Keratinocyte (primary cell): ENCODE measurements around the gene EVPLL.
"Not testable (repeated sequence)": the region's sequence is repeated elsewhere in the genome, so short reads cannot be mapped to it uniquely, and the experiment has no call there.

ENCODE experiments used
- CTCF ChIP-seq, 3 experiments: IDR thresholded peaks in 1 of 3; conservative IDR thresholded peaks in 1 of 3; optimal IDR thresholded peaks in 1 of 3; 2 replicates in 2 of 3; 3 replicates in 1 of 3; pipeline versions ENCODE3 to v1.5.1; 2011; ENCODE audit warnings: low read length in 3 of 3, mild to moderate bottlenecking in 3 of 3, moderate library complexity in 2 of 3, control low read depth in 1 of 3, inconsistent platforms in 1 of 3; ENCODE audit not compliant: insufficient read depth in 2 of 3; ENCODE audit errors: extremely low read depth in 1 of 3
- EZH2 ChIP-seq: IDR thresholded peaks from one replicate; pipeline ENCODE4 v1.6.1; 2012; ENCODE audit warnings: inconsistent platforms, mild to moderate bottlenecking, low read length, moderate library complexity

GRCh38 chr17:18408906-18409305 lies 31.3 kb downstream of the EVPLL start:
- TF ChIP-seq CTCF (optimal IDR thresholded peaks at IDR 0.05 in 1 of 3, IDR thresholded peaks at IDR 0.05 in 1 of 3, conservative IDR thresholded peaks at IDR 0.05 in 1 of 3; ENCODE audit: extremely low read depth in 1 of 3, insufficient read depth in 2 of 3, low read length in 3 of 3); EZH2: not testable (repeated sequence)
